ENCODE measurements around the gene SARS2.
"Not testable (repeated sequence)": the region's sequence is repeated elsewhere in the genome, so short reads cannot be mapped to it uniquely, and the experiment has no call there.

SARS2 gene

GRCh38 chr19:38899447-38900201 lies 30.9 kb downstream of the SARS2 start, which contains the start of the genes NFKBIB and SIRT2:
NFKBIB (plus strand) TSS chr19:38899969; CDS start chr19:38900033, 64 bp downstream.
SIRT2 (minus strand) TSS chr19:38899618; CDS start chr19:38899521, 97 bp downstream.
- ATAC-seq (replicated peaks), result peak; percentile 95

GRCh38 chr19:38898788-38899446 lies 31.6 kb downstream of the SARS2 start:
- H3K4me3 Mint-ChIP-seq, result peak overlapping the region; percentile 90 to 94
- H3K4me1 Mint-ChIP-seq, result peaks cover 28 to 61% of the 10 kb centered on the region in 2 donors

More at GRCh38 chr19:38899447-38900201, 30.9 kb downstream of the SARS2 start, which contains the start of the genes NFKBIB and SIRT2:
- Mint-ChIP-seq H3K27me3 (no peaks in the 10 kb centered on the region), H3K9me3 (no peaks in the 10 kb centered on the region), H3K4me1 (peaks cover 31 to 64% of the 10 kb centered on the region in 2 donors), H3K4me3 (peak within 1 kb of the TSS; percentile 90 to 94), H3K27ac (peak within 1 kb of the TSS; percentile 97), H3K36me3 (peaks cover 17 to 22% of the 10 kb centered on the region in 2 donors)
- DNase-seq, result peak; percentile 100

GRCh38 chr19:38894968-38895367 lies 35.6 kb downstream of the SARS2 start:
- Mint-ChIP-seq H3K4me1 (peaks cover 25 to 43% of the 10 kb centered on the region in 2 donors), H3K27ac (peak overlapping the region; percentile 84), H3K27me3 (no peaks in the 10 kb centered on the region), H3K9me3 (no peaks in the 10 kb centered on the region), H3K36me3 (peaks cover 10 to 14% of the 10 kb centered on the region in 2 donors), H3K4me3 (no peak overlapping the region)
- DNase-seq (no peak), ATAC-seq (replicated peaks) (no peak)

More at GRCh38 chr19:38898788-38899446, 31.6 kb downstream of the SARS2 start:
- H3K27ac Mint-ChIP-seq, result peak overlapping the region; percentile 97
- DNase-seq (no peak), ATAC-seq (replicated peaks) (no peak)
- H3K27me3 Mint-ChIP-seq, result no peaks in the 10 kb centered on the region
- H3K36me3 Mint-ChIP-seq, result peaks cover 13 to 19% of the 10 kb centered on the region in 2 donors
- H3K9me3 Mint-ChIP-seq, result no peaks in the 10 kb centered on the region

- Mint-ChIP-seq H3K27me3 (no peaks in the 10 kb centered on the region), H3K36me3 (peaks cover 22 to 23% of the 10 kb centered on the region in 2 donors), H3K4me1 (peaks cover 18 to 31% of the 10 kb centered on the region in 2 donors), H3K4me3 (no peak overlapping the region), H3K9me3 (no peaks in the 10 kb centered on the region), H3K27ac (no peak overlapping the region)
- ATAC-seq (replicated peaks) (no peak), DNase-seq (no peak)
Measured at GRCh38 chr19:38893341-38893771, 37.2 kb downstream of the SARS2 start.

GRCh38 chr19:38892841-38893240 lies 37.7 kb downstream of the SARS2 start:
- Mint-ChIP-seq H3K9me3 (no peaks in the 10 kb centered on the region), H3K4me1 (peaks cover 15 to 26% of the 10 kb centered on the region in 2 donors), H3K27me3 (no peaks in the 10 kb centered on the region), H3K36me3 (peaks cover 22 to 23% of the 10 kb centered on the region in 2 donors), H3K27ac (no peak overlapping the region), H3K4me3 (no peak overlapping the region)
- DNase-seq (no peak), ATAC-seq (replicated peaks) (no peak)

- H3K9me3 Mint-ChIP-seq, result no peaks in the 10 kb centered on the region
- peaks cover 7 to 21% of the 10 kb centered on the region in 2 donors for H3K4me1 Mint-ChIP-seq
- no peaks in the 10 kb centered on the region for H3K27me3 Mint-ChIP-seq
- ATAC-seq (replicated peaks) (no peak), DNase-seq (no peak)
- peaks cover 20 to 23% of the 10 kb centered on the region in 2 donors for H3K36me3 Mint-ChIP-seq
- peak overlapping the region; percentile 5 for H3K27ac Mint-ChIP-seq
- H3K4me3 Mint-ChIP-seq, result no peak overlapping the region
Measured at GRCh38 chr19:38891771-38892170, 38.8 kb downstream of the SARS2 start.

- H3K36me3 Mint-ChIP-seq, result peaks cover 19 to 23% of the 10 kb centered on the region in 2 donors
- H3K9me3 Mint-ChIP-seq, result no peaks in the 10 kb centered on the region
- no peak for DNase-seq
- no peak overlapping the region for H3K27ac Mint-ChIP-seq
- no peak overlapping the region for H3K4me3 Mint-ChIP-seq
- no peak for ATAC-seq (replicated peaks)
- H3K4me1 Mint-ChIP-seq, result peaks cover 7 to 17% of the 10 kb centered on the region in 2 donors
- no peaks in the 10 kb centered on the region for H3K27me3 Mint-ChIP-seq
Measured at GRCh38 chr19:38890686-38891085, 39.9 kb downstream of the SARS2 start.

GRCh38 chr19:38889803-38890202 lies 40.8 kb downstream of the SARS2 start:
- H3K4me1 Mint-ChIP-seq, result peaks cover 3 to 9% of the 10 kb centered on the region in 2 donors
- no peaks in the 10 kb centered on the region for H3K27me3 Mint-ChIP-seq
- H3K4me3 Mint-ChIP-seq, result no peak overlapping the region
- no peak for ATAC-seq (replicated peaks)
- no peaks in the 10 kb centered on the region for H3K9me3 Mint-ChIP-seq
- DNase-seq, result no peak
- H3K36me3 Mint-ChIP-seq, result peaks cover 18 to 23% of the 10 kb centered on the region in 2 donors
- no peak overlapping the region for H3K27ac Mint-ChIP-seq

- Mint-ChIP-seq H3K36me3 (peaks cover 15 to 19% of the 10 kb centered on the region in 2 donors), H3K4me1 (peaks cover 0 to 5% of the 10 kb centered on the region in 2 donors), H3K9me3 (no peaks in the 10 kb centered on the region), H3K4me3 (no peak overlapping the region), H3K27ac (no peak overlapping the region), H3K27me3 (no peaks in the 10 kb centered on the region)
- ATAC-seq (replicated peaks) (no peak), DNase-seq (no peak)
Measured at GRCh38 chr19:38888876-38889275, 41.7 kb downstream of the SARS2 start.

GRCh38 chr19:38884691-38885090 lies 45.9 kb downstream of the SARS2 start:
- Mint-ChIP-seq H3K4me1 (peaks cover 7 to 25% of the 10 kb centered on the region in 2 donors), H3K36me3 (peaks cover 21 to 26% of the 10 kb centered on the region in 2 donors)
- not testable (repeated sequence) for ATAC-seq (replicated peaks); H3K4me3 Mint-ChIP-seq; DNase-seq; H3K27ac Mint-ChIP-seq; H3K9me3 Mint-ChIP-seq; H3K27me3 Mint-ChIP-seq

- peaks cover 15 to 17% of the 10 kb centered on the region in 2 donors for H3K36me3 Mint-ChIP-seq
- ATAC-seq (replicated peaks) (no peak), DNase-seq (no peak)
- no peak overlapping the region for H3K4me3 Mint-ChIP-seq
- H3K27me3 Mint-ChIP-seq, result no peaks in the 10 kb centered on the region
- peak overlapping the region; percentile 6 for H3K27ac Mint-ChIP-seq
- no peaks in the 10 kb centered on the region for H3K9me3 Mint-ChIP-seq
- H3K4me1 Mint-ChIP-seq, result peaks cover 13 to 34% of the 10 kb centered on the region in 2 donors
Measured at GRCh38 chr19:38883286-38883685, 47.3 kb downstream of the SARS2 start.

GRCh38 chr19:38880882-38881609 lies 49.5 kb downstream of the SARS2 start:
- peaks cover 26 to 49% of the 10 kb centered on the region in 2 donors for H3K4me1 Mint-ChIP-seq
- no peak overlapping the region for H3K4me3 Mint-ChIP-seq
- peak overlapping the region; percentile 60 for H3K27ac Mint-ChIP-seq
- H3K9me3 Mint-ChIP-seq, result no peaks in the 10 kb centered on the region
- H3K27me3 Mint-ChIP-seq, result no peaks in the 10 kb centered on the region
- DNase-seq (no peak), ATAC-seq (replicated peaks) (no peak)
- H3K36me3 Mint-ChIP-seq, result peaks cover 21 to 27% of the 10 kb centered on the region in 2 donors

- Mint-ChIP-seq H3K9me3 (no peaks in the 10 kb centered on the region), H3K36me3 (peaks cover 22 to 32% of the 10 kb centered on the region in 2 donors), H3K4me1 (peaks cover 27 to 49% of the 10 kb centered on the region in 2 donors), H3K27ac (peak overlapping the region; percentile 81), H3K4me3 (no peak overlapping the region), H3K27me3 (no peaks in the 10 kb centered on the region)
- DNase-seq (no peak), ATAC-seq (replicated peaks) (no peak)
Measured at GRCh38 chr19:38880076-38880881, 50.3 kb downstream of the SARS2 start.
